KOPT-K1 (cell line): ENCODE results near the gene ZNF516.

Source experiments
- H3K27ac ChIP-seq: fragments of 200-600 bp; sonication (generic); 2 replicates; pipeline ENCODE4 v1.5.1; 2016; ENCODE audit warnings: antibody characterized with exemption, mild to moderate bottlenecking, low read depth, low read length; ENCODE audit not compliant: poor library complexity, severe bottlenecking
- H3K36me3 ChIP-seq: fragments of 200-600 bp; sonication (generic); 2 replicates; pipeline ENCODE4 v1.5.1; 2017; ENCODE audit warnings: antibody characterized with exemption, mild to moderate bottlenecking, low read length, moderate library complexity; ENCODE audit not compliant: insufficient read depth
- H3K9me3 ChIP-seq: fragments of 200-600 bp; sonication (generic); 2 replicates; pipeline ENCODE4 v1.5.1; 2017; ENCODE audit warnings: antibody characterized with exemption, low read length, mild to moderate bottlenecking; ENCODE audit not compliant: insufficient read depth, poor library complexity, severe bottlenecking

The ZNF516 gene

DNA sequence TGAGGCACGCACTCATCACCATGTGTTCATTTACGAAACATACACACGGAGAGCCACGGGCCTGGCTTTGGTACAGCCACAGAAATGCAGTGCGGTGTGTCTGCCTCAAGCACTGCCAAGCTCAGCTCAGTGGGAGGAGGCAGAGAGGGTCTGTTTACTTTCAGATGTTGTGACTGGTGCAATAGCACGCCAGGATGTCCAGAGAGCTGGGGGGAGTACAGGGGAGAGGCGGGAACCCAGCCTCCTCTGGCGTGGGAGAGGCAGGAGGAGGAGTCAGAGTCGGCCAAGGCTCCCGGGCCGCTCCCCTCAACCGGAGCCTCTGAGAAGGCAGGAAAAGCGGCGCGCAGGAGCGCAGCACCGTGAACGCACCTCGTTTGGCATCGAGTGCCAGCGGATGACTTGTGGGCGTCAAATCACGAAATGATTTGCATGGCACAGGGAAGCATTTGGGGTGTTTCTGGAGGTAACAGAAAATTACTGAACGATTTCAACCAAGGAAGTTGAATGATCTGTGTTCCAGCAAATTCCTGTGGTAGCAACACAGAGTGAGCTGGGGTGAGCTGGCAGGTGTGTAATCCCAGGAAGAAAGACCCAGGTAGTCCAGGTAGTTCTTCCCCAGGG, 143.0 kb downstream of the ZNF516 start:
- Histone ChIP-seq H3K36me3 (no peaks in the 10 kb centered on the region), H3K9me3 (peaks cover 8% of the 10 kb centered on the region), H3K27ac (no peak overlapping the region)

DNA sequence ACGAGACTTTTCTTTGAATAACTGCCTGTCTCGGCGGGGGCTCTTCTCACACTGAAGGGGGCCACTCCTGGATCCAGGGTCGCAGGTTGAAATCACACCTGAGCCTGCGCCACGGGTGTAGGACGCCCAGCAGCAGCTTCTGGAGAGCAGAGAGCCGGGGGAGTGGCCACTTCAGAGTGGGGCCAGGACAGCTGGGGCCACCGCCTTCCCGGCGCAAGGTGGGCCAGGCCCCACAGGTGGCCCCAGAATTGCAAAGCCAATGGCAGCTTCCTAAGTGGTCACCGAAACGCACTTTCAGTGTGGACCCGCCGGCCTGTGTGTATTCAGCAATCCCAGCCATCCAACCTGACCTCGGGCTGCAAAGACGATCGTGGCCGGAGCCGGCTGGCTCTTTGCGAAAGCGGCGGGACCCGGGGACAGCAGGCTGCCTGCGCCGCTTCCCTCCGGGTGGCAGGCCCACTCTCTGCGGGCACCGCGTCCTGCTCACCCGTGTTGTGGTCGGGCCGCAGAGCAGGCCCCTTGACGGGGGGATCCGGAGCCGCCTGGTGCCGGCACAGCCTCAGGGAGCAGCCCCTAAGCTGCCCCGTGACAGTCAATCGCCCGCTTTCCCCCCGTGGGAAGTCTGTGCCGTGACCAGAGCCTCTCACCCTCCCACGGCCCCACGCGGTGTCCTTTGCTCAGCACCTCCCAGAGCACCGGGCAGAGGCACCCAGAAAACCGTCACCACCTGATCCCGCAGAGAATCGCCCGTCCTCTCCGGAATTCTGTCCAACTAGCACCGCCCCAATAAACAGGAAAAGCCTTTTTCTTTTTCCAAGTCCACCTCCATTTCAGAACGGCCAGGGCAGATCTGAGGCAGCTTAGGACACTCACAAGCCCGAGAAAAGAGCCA, 144.7 kb downstream of the ZNF516 start:
- no peak overlapping the region for H3K27ac ChIP-seq
- H3K36me3 ChIP-seq, result no peaks in the 10 kb centered on the region
- H3K9me3 ChIP-seq, result peaks cover 8% of the 10 kb centered on the region

DNA sequence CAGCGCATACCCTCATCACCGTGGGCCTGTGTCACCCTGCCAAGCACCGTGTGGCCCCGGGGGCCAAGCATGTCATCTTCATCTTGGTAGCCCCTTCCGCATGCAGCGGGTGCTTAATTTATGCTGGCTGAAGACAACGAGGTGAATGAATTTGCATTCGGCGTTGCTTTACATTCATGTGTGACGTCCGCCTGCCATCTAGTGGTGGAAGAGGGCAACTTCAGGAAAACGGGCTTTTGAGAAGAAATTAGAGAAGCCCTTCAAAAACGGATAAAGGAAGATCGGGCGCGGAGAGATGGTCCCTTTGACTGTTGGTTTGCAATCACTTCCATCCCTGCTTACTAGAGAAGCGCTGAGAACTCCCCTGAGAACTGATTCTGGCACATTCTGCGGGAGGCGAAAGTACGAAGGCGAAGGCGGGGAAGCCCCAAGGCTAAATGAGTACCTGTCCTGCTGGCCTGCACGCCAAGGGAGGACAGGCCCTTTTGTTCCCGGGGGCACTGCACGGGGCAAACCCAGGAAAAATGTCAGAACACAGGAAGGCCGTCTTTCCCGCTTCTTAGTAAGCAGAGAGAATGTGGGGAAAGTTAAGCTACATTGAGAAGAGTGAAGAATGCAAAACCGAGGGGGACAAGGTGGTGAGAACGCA, 145.9 kb downstream of the ZNF516 start:
- Histone ChIP-seq H3K9me3 (peaks cover 8% of the 10 kb centered on the region), H3K27ac (no peak overlapping the region), H3K36me3 (no peaks in the 10 kb centered on the region)

DNA sequence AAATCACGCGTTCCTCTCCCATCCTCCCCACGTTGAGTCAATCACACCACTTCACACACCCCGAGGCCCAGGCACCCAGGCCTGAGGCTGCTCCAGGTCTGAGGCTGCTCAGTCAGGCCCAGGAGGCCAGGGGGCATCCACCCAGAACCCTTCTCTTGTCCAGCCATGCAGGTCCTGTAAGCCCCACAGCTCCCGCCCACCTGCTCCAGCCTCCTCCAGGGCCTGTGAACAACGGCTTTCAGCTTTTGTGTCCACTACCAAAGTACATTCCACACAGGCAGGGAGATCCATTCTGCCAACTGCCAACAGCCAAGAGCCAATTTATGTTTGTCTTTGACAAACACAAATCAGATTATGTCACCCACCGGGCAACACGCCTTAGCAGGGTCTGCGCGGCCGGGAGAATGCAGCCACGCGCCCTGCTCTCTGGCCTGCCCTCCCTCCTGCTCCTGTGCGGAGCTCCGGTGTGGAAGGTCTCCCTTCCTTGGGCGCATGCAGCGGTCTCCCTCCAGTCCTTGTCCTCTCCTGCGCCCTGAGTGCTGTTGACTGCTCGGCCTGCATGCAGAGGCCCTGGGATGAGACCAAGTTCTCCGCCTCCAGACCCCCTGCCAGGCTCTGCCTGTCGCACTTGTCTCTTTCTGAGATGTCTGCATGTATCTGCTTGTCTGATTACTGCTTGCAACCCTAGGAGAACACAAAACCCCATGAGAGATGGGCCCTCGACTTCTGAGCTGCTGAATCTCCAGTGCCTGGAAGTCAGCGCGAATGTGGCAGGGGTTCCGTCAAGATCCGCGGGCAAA, 146.6 kb downstream of the ZNF516 start:
- Histone ChIP-seq H3K27ac (no peak overlapping the region), H3K9me3 (peaks cover 3% of the 10 kb centered on the region), H3K36me3 (no peaks in the 10 kb centered on the region)

DNA sequence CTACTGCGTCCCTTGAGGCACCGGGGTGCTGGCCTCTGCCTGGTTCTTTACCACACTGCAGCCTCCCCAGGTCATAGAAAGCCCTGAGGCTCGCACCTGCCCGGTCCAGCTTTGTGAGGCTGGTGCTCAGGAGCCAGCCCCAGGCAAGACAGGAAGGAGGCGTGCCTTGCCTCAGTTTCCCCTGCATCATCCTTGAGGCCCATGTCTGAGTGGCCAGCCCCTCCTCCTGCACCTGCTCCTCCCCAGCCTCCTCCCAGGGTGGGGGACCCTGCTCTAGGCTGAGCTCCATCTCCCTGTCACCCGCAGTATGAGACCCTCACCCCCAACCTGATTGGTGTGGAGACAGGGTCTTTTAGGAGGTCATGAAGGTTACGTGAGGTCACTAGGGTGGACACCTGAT, 147.7 kb downstream of the ZNF516 start:
- H3K27ac ChIP-seq, result no peak overlapping the region

DNA sequence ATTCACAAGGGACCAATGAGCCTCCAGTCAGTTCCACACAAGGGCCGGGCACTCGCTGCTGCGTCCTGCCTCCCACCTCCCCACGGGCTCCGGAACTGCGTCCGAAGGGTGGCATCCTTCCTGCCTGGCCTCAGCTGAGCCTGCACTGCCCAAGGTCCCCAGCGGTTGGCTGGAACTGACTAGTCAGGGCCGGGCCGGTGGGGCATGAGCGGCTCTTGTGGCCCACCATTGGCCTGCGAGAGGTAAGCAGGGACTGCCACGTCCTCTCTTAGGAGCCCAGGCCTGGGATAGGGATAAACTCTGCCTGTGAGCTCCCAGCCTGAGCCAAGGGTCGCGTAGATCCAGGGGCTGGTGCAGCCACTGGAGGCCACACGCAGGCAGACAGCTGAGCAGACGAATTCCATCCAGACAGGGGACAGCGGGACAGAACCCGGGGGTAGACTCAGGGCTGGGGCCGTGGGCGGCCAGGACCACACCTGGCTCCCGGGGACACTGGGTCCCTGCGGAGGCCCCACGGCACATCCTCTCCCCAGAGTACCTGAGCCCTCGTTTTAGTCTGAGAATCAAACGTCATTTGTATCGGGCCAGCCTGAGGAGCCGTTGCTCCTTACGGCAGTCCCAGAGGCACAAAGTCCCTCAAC, 148.4 kb downstream of the ZNF516 start:
- Histone ChIP-seq H3K36me3 (no peaks in the 10 kb centered on the region), H3K27ac (no peak overlapping the region), H3K9me3 (no peaks in the 10 kb centered on the region)

More for the DNA sequence above, 147.7 kb downstream of the ZNF516 start:
- Histone ChIP-seq H3K36me3 (no peaks in the 10 kb centered on the region), H3K9me3 (no peaks in the 10 kb centered on the region)

DNA sequence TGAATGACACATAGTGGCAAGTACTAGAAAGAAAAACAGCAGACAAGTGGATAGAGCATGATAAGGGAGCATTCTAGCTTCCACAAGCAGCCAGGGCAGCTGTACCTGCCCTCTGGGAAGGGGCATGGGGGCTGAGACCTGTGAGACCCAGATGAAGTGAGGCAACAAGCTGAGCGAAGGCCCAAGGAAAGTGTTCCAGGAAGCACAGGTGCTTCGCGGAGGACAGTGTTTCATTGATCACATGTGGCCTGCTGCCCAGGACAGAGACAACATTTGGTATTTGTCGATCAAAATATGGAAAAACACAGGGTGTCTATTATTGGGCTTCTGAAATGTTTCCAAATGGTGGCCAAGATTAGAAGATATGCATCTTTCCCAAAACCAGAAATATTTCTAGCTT, 149.1 kb downstream of the ZNF516 start:
- H3K27ac ChIP-seq, result no peak overlapping the region
- peaks cover 6% of the 10 kb centered on the region for H3K9me3 ChIP-seq
- no peaks in the 10 kb centered on the region for H3K36me3 ChIP-seq

DNA sequence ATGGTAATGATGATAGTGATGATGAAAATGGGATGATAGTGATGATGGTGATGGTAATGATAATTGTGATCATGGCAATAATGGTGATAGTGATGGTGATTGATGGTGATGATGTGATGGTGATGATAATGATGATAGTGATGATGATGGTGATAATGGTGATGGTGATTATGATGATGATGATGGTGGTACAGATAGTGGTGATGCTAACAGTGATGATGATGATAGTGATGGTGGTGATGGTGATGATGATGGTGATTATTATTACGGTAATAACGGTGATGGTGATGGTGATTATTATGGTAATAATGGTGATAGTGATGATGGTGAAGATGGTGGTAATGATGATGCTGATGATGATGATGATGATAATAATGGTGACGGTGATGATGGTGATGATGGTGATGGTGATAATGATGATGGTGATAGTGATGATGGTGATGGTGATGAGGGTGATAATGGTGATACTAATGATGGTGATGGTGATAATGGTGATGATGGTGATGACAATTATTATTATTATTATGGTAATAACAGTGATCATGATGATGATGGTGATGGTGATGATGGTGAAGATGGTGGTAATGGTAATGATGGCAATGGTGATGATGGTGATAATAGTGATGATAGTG, 151.0 kb downstream of the ZNF516 start:
- H3K36me3 ChIP-seq, result no peaks in the 10 kb centered on the region
- peaks cover 15% of the 10 kb centered on the region for H3K9me3 ChIP-seq
- H3K27ac ChIP-seq, result no peak overlapping the region

DNA sequence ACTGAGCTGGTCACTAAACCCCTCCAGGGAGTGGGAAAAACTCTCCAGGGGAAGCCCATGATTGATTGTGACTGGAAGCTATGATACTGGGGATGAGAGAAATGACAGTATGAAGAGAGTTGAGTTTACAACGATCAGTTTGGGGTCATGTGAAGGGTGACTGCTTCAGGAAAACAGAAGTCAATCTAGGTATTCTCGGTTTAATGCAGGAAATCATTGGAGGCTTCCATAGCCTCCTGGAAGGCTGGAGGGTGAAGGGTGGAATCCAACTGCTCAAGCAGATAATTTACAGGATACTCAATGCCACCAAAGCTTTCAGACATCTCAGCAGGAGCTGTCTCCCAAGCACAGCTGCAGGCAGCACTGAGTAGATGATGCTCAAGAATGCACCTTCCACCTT, 154.6 kb downstream of the ZNF516 start:
- peaks cover 15% of the 10 kb centered on the region for H3K9me3 ChIP-seq
- H3K36me3 ChIP-seq, result no peaks in the 10 kb centered on the region

DNA sequence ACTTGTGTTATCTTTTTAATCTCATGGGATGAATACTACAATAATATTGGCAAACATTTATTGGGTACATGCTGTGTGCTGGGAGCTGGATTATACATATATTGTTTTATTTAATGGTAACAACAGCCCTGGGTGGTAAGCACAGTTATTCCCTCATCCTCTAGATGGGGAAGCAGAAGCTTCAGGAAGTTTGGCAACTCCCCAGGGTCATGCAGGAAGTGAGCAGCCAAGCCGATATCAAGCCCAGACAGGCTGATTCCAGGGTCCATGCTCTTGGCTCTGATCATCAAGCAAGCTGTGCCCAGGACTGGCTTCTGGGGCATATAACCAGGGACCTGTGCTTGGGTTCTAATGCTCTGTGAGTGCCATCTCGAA, 155.8 kb downstream of the ZNF516 start:
- Histone ChIP-seq H3K27ac (no peak overlapping the region), H3K36me3 (no peaks in the 10 kb centered on the region)

More for the DNA sequence above, 154.6 kb downstream of the ZNF516 start:
- H3K27ac ChIP-seq, result no peak overlapping the region

DNA sequence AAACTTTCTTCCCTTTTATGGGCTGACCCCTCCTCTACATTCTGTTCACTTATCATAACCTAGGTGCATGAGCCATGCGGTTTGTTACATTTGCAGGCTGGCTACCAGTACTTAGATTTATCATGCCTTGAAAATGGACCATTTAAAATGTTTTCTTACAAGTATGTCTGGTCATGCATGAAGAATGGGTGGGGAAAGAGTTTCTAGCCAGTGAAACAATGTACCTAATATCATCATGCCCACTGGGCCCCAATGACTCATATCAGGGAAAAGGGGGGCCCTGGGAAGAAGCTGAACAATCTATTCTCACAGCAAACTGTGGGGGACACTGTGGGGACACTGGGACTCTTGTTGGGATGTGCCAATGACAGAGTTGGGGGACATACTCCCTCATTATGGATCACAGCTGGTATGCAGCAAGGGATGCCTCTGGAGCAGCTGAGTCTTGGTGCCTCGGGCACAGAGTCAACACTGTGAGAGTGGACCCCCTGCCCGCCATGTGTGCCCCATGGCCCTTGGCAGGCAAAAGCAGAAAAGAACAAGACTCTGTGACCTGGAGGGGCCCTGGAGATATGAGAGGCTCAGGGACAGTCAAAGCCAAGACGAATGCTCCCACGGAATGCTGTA, 156.3 kb downstream of the ZNF516 start:
- Histone ChIP-seq H3K27ac (no peak overlapping the region), H3K36me3 (no peaks in the 10 kb centered on the region), H3K9me3 (peaks cover 15% of the 10 kb centered on the region)

More for the DNA sequence above, 155.8 kb downstream of the ZNF516 start:
- peaks cover 15% of the 10 kb centered on the region for H3K9me3 ChIP-seq

DNA sequence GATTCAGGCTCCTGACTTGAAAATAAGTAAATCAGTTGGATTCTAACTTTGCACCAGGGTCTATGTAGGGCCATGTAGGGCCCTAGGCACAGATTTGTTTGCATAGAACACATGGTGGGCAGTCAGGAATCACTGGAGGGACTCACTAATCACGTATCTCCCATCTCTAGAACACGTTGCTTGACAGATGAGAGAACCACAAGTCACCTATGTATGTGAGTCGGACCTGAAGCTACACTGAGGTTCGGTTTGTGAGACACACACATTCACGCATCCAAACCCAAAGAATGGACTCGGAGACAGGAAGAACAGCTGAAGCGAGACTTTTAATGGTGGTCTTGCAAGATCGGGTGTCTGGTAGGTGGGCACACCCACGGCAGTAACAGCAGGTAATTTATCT, 157.0 kb downstream of the ZNF516 start:
- no peak overlapping the region for H3K27ac ChIP-seq
- H3K36me3 ChIP-seq, result no peaks in the 10 kb centered on the region
- peaks cover 15% of the 10 kb centered on the region for H3K9me3 ChIP-seq

DNA sequence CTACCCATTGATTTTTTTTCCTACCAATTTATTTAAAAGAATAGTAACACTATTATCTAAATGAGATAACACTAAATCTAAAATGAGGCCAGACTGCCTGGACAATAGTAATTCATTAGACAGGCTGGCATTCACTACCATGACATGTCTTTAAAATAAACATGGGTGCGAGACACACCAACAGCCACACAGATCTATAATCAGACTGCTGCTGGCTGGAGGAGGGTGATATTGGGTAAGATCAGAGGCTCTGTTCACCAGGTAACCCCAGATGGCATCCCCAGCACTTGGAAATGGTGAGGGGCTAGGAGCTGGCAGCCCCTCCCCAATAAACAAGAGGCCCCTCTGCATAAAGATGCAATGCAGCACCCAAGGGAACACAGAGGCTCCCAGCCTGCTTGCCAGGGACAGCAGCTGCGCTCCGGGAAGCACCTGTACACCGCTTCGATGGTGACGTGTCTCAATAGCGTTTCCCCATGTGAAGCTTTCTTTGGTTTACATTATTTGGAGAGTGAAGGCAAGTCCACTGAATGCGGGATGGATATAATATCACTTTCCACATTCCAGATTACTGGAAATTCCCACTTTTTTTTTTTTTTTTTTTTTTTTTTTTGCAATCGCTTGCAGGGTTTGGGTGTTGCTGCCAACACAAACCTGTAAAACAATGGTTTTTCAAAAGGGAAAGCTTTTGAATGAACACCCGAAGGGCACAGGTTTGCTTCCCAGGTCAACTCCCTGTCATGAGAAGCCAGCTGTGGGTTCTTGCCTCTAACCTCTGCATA, 159.0 kb downstream of the ZNF516 start:
- H3K36me3 ChIP-seq, result no peaks in the 10 kb centered on the region
- H3K27ac ChIP-seq, result no peak overlapping the region
- peaks cover 10% of the 10 kb centered on the region for H3K9me3 ChIP-seq
